ENCODE data around the gene MFAP2.

Gene MFAP2

DNA sequence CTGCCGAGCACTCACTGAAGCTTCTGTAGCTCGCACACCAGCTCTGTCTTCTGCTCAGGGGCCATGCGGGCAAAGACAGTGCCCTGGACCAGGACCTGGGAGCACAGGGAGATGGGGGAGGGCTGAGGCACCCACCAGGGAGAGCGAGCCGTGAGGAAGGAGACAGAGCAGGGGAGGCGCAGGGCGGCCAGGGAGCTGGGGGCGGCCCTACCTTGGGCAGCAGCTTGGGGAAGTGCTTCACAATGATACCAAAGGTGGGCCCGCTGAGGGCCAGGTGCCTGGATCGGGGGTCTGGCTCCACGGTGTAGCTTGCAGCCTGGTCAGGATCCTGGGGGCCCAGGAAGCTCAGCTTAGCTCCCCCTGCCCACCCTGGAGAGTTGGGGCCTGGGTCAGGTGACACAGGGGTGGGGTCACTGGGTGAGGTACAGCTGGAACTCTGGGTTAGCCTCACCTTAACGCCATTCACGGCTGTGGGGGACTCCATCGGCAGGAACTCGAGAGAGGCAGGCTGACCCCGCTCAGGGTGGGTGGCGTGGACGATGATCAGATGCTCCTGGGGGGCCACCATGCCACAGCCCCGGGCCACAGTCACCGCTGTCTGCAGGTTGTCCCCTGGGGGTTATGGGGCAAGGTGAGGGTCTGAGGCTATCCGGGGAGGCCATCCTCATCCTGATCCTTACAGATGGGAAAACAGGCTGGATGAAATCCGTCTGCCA lies 9.4 kb upstream of the MFAP2 start:
- DNase-seq (ENCODE audit: low read depth), result no peak
- no peak overlapping the region for H3K4me3 ChIP-seq (ENCODE audit: low read depth, low read length)
- TF ChIP-seq, protein P1, sequence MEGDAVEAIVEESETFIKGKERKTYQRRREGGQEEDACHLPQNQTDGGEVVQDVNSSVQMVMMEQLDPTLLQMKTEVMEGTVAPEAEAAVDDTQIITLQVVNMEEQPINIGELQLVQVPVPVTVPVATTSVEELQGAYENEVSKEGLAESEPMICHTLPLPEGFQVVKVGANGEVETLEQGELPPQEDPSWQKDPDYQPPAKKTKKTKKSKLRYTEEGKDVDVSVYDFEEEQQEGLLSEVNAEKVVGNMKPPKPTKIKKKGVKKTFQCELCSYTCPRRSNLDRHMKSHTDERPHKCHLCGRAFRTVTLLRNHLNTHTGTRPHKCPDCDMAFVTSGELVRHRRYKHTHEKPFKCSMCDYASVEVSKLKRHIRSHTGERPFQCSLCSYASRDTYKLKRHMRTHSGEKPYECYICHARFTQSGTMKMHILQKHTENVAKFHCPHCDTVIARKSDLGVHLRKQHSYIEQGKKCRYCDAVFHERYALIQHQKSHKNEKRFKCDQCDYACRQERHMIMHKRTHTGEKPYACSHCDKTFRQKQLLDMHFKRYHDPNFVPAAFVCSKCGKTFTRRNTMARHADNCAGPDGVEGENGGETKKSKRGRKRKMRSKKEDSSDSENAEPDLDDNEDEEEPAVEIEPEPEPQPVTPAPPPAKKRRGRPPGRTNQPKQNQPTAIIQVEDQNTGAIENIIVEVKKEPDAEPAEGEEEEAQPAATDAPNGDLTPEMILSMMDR (IDR thresholded peaks at IDR 0.05; ENCODE audit: control insufficient read depth, extremely low read depth, insufficient read depth), result no peak

DNA sequence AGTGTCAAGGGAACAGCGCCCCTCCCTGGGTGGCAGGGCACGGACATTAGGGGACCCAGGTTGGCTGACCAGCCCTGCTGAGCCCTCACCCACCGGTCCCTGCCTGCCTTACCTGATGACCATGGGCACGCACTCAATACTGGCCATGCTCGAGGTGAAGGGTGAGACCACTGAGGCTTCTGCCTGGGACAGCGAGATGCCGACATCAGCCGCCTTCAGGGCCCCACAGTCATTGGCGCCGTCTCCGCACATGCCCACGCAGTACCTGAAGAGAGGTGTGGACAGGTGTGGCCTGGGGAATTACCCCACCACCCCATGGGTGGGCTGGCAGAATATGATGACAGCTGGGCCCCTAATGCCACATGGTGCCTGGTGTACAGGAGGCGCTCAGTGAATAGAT lies 7.8 kb upstream of the MFAP2 start:
- H3K4me3 ChIP-seq (ENCODE audit: low read depth, low read length), result no peak overlapping the region
- no peak for DNase-seq (ENCODE audit: low read depth)
- TF ChIP-seq, protein P1 (IDR thresholded peaks at IDR 0.05; ENCODE audit: control insufficient read depth, extremely low read depth, insufficient read depth), result no peak

DNA sequence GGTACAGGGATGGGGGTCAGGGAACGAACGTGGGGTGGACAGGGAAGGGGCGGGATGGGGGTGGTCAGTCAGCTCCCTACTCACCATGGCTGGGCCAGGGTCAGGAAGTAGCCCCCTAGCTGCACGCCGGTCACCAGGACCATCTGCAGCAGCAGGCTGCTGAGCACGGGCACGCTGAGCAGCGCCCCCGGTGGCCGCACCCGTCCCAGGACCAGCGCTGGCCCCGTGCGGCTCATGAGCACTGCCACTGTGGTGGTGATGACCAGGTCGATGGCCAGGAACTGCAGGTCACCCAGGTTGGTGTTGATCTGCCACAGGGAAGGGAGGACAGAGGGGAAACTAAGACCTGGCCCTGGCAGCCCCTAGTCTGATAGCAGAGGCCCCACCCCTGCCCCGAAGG lies 6.5 kb upstream of the MFAP2 start:
- no peak overlapping the region for H3K4me3 ChIP-seq (ENCODE audit: low read depth, low read length)
- TF ChIP-seq, protein P1 (IDR thresholded peaks at IDR 0.05; ENCODE audit: control insufficient read depth, extremely low read depth, insufficient read depth), result peak; percentile 27
- DNase-seq (ENCODE audit: low read depth), result no peak

DNA sequence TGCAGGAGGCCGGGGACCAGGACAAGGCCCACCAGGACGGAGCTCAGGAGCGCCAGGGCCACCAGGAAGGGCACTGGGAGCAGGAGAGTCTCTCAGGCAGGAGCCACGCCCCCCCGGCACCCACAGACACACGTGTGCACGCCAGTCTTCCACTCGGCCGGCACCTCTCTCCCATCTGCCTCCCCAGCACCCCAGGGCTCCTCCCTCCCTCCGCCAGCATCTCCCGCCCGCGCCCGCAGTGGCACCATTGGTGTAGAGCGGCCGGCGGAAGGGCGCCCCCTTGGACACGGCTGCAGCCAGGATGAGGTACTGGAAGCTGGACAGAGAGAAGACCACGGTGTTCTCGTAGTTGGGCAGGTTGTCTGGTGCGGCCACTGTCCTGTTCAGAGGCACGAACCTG lies 6.1 kb upstream of the MFAP2 start:
- DNase-seq (ENCODE audit: low read depth), result no peak
- no peak overlapping the region for H3K4me3 ChIP-seq (ENCODE audit: low read depth, low read length)

DNA sequence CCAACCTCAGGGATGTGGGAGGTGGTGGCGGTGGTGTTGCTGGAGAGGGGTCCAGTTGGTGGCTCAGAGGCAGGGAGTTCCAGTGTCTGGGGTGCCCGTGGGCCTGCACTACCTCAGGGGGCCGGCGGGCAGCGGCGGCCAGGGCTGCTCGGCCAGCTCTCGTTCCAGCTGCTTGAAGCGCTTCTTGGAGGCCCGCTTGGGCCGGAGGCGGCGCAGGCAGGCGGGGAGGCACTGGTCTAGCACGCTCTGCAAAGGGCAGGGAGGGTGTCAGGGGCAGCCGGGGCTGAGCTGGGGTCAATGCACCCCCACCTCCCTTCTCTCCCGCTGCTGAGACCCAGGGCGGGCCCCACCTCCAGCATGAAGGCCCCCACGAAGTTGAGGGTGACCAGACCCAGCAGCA lies 5.7 kb upstream of the MFAP2 start:
- DNase-seq (ENCODE audit: low read depth), result no peak
- TF ChIP-seq, protein P1 (IDR thresholded peaks at IDR 0.05; ENCODE audit: control insufficient read depth, extremely low read depth, insufficient read depth), result no peak
- no peak overlapping the region for H3K4me3 ChIP-seq (ENCODE audit: low read depth, low read length)

More for the DNA sequence above, 6.1 kb upstream of the MFAP2 start:
- TF ChIP-seq, protein P1 (IDR thresholded peaks at IDR 0.05; ENCODE audit: control insufficient read depth, extremely low read depth, insufficient read depth), result no peak

DNA sequence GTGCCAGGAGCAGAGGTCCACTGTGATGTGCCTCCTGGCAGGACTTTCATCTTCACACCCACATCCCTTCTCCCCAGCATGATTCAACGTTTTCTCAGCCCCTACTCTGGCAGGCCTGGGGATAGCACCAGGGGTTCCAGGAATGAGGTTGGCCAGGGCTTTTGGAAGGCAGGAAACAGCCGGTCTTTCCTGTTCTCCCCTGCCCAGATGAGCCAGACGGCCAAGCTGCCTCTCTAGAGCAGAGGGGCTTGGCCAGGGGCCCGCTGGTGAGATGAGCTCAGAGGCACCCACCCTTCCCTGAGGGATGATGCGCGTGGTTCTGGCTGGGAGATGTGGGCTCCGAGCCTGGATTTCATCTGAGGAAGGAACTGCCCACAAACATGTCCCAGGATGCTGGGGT lies 4.3 kb upstream of the MFAP2 start:
- H3K4me3 ChIP-seq (ENCODE audit: low read depth, low read length), result no peak overlapping the region
- no peak for DNase-seq (ENCODE audit: low read depth)
- TF ChIP-seq, protein P1 (IDR thresholded peaks at IDR 0.05; ENCODE audit: control insufficient read depth, extremely low read depth, insufficient read depth), result no peak

DNA sequence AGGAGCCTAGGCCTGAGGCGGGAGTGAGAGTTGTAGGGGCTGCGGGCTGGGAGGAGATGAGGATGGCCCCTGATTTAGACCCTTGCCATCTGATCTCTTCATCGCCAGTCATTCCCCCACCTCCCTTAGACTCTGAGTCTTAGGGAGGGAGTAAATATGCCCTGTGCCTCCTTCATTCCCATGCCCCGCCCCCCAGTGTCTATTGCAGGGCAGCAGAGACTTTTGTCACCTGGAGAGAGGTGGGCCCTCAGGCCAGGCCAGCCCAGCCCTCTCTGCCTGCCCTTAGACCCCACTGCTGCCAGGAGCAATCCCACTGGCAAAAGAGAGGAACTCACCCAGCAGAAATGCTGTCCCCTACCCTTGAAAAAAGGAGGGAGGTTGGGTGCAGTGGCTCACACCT lies 3.2 kb upstream of the MFAP2 start:
- DNase-seq (ENCODE audit: low read depth), result no peak
- H3K4me3 ChIP-seq (ENCODE audit: low read depth, low read length), result no peak overlapping the region
- TF ChIP-seq, protein P1 (IDR thresholded peaks at IDR 0.05; ENCODE audit: control insufficient read depth, extremely low read depth, insufficient read depth), result no peak
